IMR-90 (cell line): ENCODE results near the gene KATNAL2. TPM values are rescaled to one million over a fixed set of nuclear protein-coding genes. Genes with fewer than 3 reads are reported as not detected.

Experiments used
- ATAC-seq: fragments of 200-7000 bp; cut with Tn5 transposase; 2 replicates; pipeline ENCODE4 v1.9.1; 2020; ENCODE audit warnings: low read depth, mild to moderate bottlenecking, moderate library complexity
- BruUV-seq: library from RNA; stranded (reverse); fragments of 400-500 nt; replicated peaks from 2 replicates; lab custom pipeline; 2021; lab: Mats Ljungman, UMichigan
- CTCF ChIA-PET: fragments of 300-600 bp; formaldehyde crosslinking; extraction: SDS; loops from one replicate; lab custom pipeline; 2021; ENCODE audit warnings: antibody characterized with exemption; lab: Yijun Ruan, JAX
- POLR2A ChIA-PET: fragments of 300-600 bp; sonication (Branson Sonifier 250); formaldehyde crosslinking; loops from one replicate; lab custom pipeline; 2022; ENCODE audit warnings: antibody characterized with exemption; ENCODE audit not compliant: unreplicated experiment; lab: Charles Lee
- DNase-seq: peaks from one replicate; pipeline ENCODE4 v3.0.0; 2013
- H2AFZ ChIP-seq: replicated peaks from 2 replicates; pipeline ENCODE3; 2013; ENCODE audit warnings: low read length, mild to moderate bottlenecking; ENCODE audit not compliant: poor library complexity
- H2AK5ac ChIP-seq: 2 replicates; pipeline ENCODE4 v1.6.1; 2013; ENCODE audit warnings: low read depth, low read length, inconsistent platforms
- H2AK9ac ChIP-seq: replicated peaks from 2 replicates; pipeline ENCODE3; 2013; ENCODE audit warnings: mild to moderate bottlenecking, low read depth, low read length, moderate library complexity; ENCODE audit not compliant: poor library complexity
- H2BK120ac ChIP-seq: 2 replicates; pipeline ENCODE4 v1.6.1; 2013; ENCODE audit warnings: low read depth, low read length, inconsistent platforms
- H2BK15ac ChIP-seq: 3 replicates; pipeline ENCODE4 v1.6.1; 2013; ENCODE audit warnings: low read depth, low read length, inconsistent platforms
- H2BK20ac ChIP-seq: 2 replicates; pipeline ENCODE4 v1.6.1; 2013; ENCODE audit warnings: low read depth, mild to moderate bottlenecking, inconsistent platforms, low read length, moderate library complexity
- H2BK5ac ChIP-seq: 2 replicates; pipeline ENCODE4 v1.6.1; 2013; ENCODE audit warnings: mild to moderate bottlenecking, low read depth, low read length, inconsistent platforms; ENCODE audit not compliant: poor library complexity, severe bottlenecking
- H3K14ac ChIP-seq: replicated peaks from 2 replicates; pipeline ENCODE4 v1.6.1; 2013; ENCODE audit warnings: low read depth, low read length, inconsistent platforms
- H3K18ac ChIP-seq: 2 replicates; pipeline ENCODE4 v1.6.1; 2013; ENCODE audit warnings: low read depth, low read length, control low read depth
- H3K23ac ChIP-seq: 2 replicates; pipeline ENCODE4 v1.6.1; 2013; ENCODE audit warnings: low read depth, low read length, inconsistent platforms
- H3K27ac ChIP-seq: 2 replicates; pipeline ENCODE4 v1.5.1; 2013; ENCODE audit warnings: mild to moderate bottlenecking, control low read depth, low read length; ENCODE audit not compliant: insufficient read depth
- H3K27me3 ChIP-seq: 2 replicates; pipeline ENCODE4 v1.6.1; 2013; ENCODE audit warnings: low read length; ENCODE audit not compliant: control insufficient read depth, insufficient read depth
- H3K36me3 ChIP-seq: 2 replicates; pipeline ENCODE4 v1.6.1; 2013; ENCODE audit warnings: low read length, mixed read lengths; ENCODE audit not compliant: control insufficient read depth, insufficient read depth
- H3K4ac ChIP-seq: 2 replicates; pipeline ENCODE4 v1.6.1; 2013; ENCODE audit warnings: low read depth, low read length, inconsistent platforms
- H3K4me1 ChIP-seq: 2 replicates; pipeline ENCODE4 v1.6.1; 2013; ENCODE audit warnings: low read length, mixed read lengths; ENCODE audit not compliant: control insufficient read depth, insufficient read depth
- H3K4me2 ChIP-seq: 2 replicates; pipeline ENCODE4 v1.6.1; 2013; ENCODE audit warnings: low read depth, mild to moderate bottlenecking, control low read depth, low read length, moderate library complexity
- H3K4me3 ChIP-seq: 2 replicates; pipeline ENCODE4 v1.5.1; 2013; ENCODE audit warnings: low read depth, mild to moderate bottlenecking, control low read depth, low read length, moderate library complexity; ENCODE audit not compliant: insufficient read depth
- H3K56ac ChIP-seq: 2 replicates; pipeline ENCODE4 v1.6.1; 2013; ENCODE audit warnings: low read length, inconsistent platforms; ENCODE audit not compliant: insufficient read depth; ENCODE audit errors: extremely low read depth
- H3K79me1 ChIP-seq, 2 experiments: 2 replicates each; pipeline ENCODE4 v1.6.1; 2013; ENCODE audit warnings: low read length in 2 of 2, inconsistent platforms in 1 of 2, low read depth in 1 of 2
- H3K9ac ChIP-seq: 2 replicates; pipeline ENCODE4 v1.6.1; 2013; ENCODE audit warnings: low read depth, low read length, control low read depth
- H3K9me1 ChIP-seq: 2 replicates; pipeline ENCODE4 v1.6.1; 2013; ENCODE audit warnings: low read length, inconsistent platforms; ENCODE audit not compliant: insufficient read depth
- H3K9me3 ChIP-seq: 2 replicates; pipeline ENCODE4 v1.6.1; 2013; ENCODE audit warnings: low read length; ENCODE audit not compliant: control insufficient read depth, insufficient read depth
- H4K20me1 ChIP-seq: 2 replicates; pipeline ENCODE4 v1.6.1; 2013; ENCODE audit warnings: low read length, inconsistent platforms; ENCODE audit not compliant: insufficient read depth
- H4K5ac ChIP-seq: 2 replicates; pipeline ENCODE4 v1.6.1; 2013; ENCODE audit warnings: mild to moderate bottlenecking, low read depth, low read length, control low read depth
- H4K8ac ChIP-seq, 2 experiments: 2 replicates each; pipeline ENCODE4 v1.6.1; 2013; ENCODE audit warnings: low read depth in 2 of 2, low read length in 2 of 2, control low read depth in 1 of 2, inconsistent platforms in 1 of 2
- H4K91ac ChIP-seq: 2 replicates; pipeline ENCODE4 v1.6.1; 2013; ENCODE audit warnings: low read depth, low read length, inconsistent platforms; ENCODE audit not compliant: insufficient read depth
- CEBPB ChIP-seq: IDR thresholded peaks from 2 replicates; pipeline ENCODE4 v1.6.1; 2012; ENCODE audit warnings: low read depth, low read length, improper control_type of control experiment
- CHD1 ChIP-seq: IDR thresholded peaks from 2 replicates; pipeline ENCODE4 v1.6.1; 2012; ENCODE audit warnings: low read depth, low read length, improper control_type of control experiment
- FOS ChIP-seq: fragments of 150-350 bp; IDR thresholded peaks from 2 replicates; pipeline ENCODE4 v1.6.1; 2016; ENCODE audit warnings: low read depth, low read length
- MAFK ChIP-seq: IDR thresholded peaks from 2 replicates; pipeline ENCODE4 v1.6.1; 2012; ENCODE audit warnings: low read depth, low read length, improper control_type of control experiment
- MAZ ChIP-seq: IDR thresholded peaks from 2 replicates; pipeline ENCODE4 v1.6.1; 2012; ENCODE audit warnings: low read depth, mild to moderate bottlenecking, low read length, improper control_type of control experiment, moderate library complexity, borderline replicate concordance
- MXI1 ChIP-seq: IDR thresholded peaks from 2 replicates; pipeline ENCODE4 v1.6.1; 2012; ENCODE audit warnings: low read depth, mild to moderate bottlenecking, low read length, moderate library complexity, borderline replicate concordance
- NFE2L2 ChIP-seq: fragments of 150-350 bp; IDR thresholded peaks from 2 replicates; pipeline ENCODE4 v1.6.1; 2016; ENCODE audit warnings: low read depth, mild to moderate bottlenecking, low read length
- POLR2A ChIP-seq: IDR thresholded peaks from 2 replicates; pipeline ENCODE4 v1.6.1; 2012; ENCODE audit warnings: mild to moderate bottlenecking, low read depth, low read length
- RAD21 ChIP-seq: IDR thresholded peaks from 2 replicates; pipeline ENCODE4 v1.6.1; 2012; ENCODE audit warnings: low read length, improper control_type of control experiment
- RCOR1 ChIP-seq: IDR thresholded peaks from 2 replicates; pipeline ENCODE4 v1.6.1; 2012; ENCODE audit warnings: mild to moderate bottlenecking, low read length, improper control_type of control experiment; ENCODE audit not compliant: insufficient replicate concordance
- WGBS, 2 experiments: methylation state at CpG; one replicate each; pipeline versions ENCODE4 v1.1.5 to v1.1.7; 2013; ENCODE audit warnings: missing lambda C conversion rate in 2 of 2; ENCODE audit not compliant: insufficient read length in 1 of 2; ENCODE audit errors: extremely low coverage in 2 of 2; 5-methylcytosine and 5-hydroxymethylcytosine counted together
- dilution Hi-C: fragments of 300-500 bp; cut with HindIII; formaldehyde crosslinking; loops from one replicate; pipeline ENCODE4 v1.14.3; 2018; ENCODE audit warnings: low sequenced_read_pairs; ENCODE audit not compliant: unreplicated experiment
- in situ Hi-C: fragments of 300-500 bp; cut with MboI; formaldehyde crosslinking; loops from 3 replicates; pipeline ENCODE4 v1.14.3; 2019; ENCODE audit warnings: low sequenced_read_pairs, inconsistent platforms, mixed read lengths
- intact Hi-C: fragments of 100-400 bp; cut with micrococcal nuclease; formaldehyde crosslinking; loops from 2 replicates; pipeline ENCODE4 v1.10.0; 2022
- polyA plus RNA-seq, 3 experiments: library from polyadenylated mRNA; depleted of rRNA; stranded (reverse); fragments of >200 nt; gene quantifications; 2 replicates each; pipeline ENCODE4 v1.2.3, GENCODE V29; 2012; ENCODE audit warnings: low replicate concordance in 1 of 3
- total RNA-seq: library from RNA; depleted of rRNA; stranded (reverse); fragments of >200 nt; gene quantifications from 2 replicates; pipeline ENCODE4 v1.2.3, GENCODE V29; 2012
- TF ChIP-seq, protein P1 (sequence below): fragments of 150-350 bp; IDR thresholded peaks from 2 replicates; pipeline ENCODE4 v1.6.1; 2017; ENCODE audit warnings: mild to moderate bottlenecking, antibody characterized with exemption, low read length, low read depth
- TF ChIP-seq, protein P2 (sequence below): conservative IDR thresholded peaks from 2 replicates; pipeline ENCODE4 v1.5.1; 2012; ENCODE audit warnings: mild to moderate bottlenecking, low read depth, low read length, improper control_type of control experiment

Gene KATNAL2
- total and polyA plus RNA-seq, 2 of the 4 experiments (the other 2 are of a cell fraction), result 0.90 to 2.3 TPM

DNA sequence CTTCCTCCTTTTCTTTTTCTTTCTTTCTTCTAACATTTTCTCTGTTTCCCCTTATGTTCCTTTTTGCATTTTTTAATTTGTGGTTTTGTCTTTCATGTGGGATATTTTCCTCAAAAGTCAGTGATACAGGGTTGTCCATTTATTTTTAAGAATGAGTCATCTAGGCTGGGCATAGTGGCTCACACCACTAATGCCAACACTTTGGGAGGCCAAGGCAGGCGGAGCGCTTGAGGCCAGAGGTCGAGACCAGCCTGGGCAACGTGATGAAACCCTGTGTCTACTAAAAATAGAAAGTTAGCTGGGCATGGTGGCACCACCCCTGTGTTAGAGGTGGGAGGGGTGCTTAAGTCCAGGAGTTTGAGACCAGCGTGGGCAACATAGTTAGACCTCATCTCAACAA lies 35.8 kb downstream of the KATNAL2 start:
- no peaks in the 10 kb centered on the region for H3K9me1 ChIP-seq
- no peak for TF ChIP-seq RCOR1
- no peak for TF ChIP-seq CHD1
- TF ChIP-seq, protein P1, sequence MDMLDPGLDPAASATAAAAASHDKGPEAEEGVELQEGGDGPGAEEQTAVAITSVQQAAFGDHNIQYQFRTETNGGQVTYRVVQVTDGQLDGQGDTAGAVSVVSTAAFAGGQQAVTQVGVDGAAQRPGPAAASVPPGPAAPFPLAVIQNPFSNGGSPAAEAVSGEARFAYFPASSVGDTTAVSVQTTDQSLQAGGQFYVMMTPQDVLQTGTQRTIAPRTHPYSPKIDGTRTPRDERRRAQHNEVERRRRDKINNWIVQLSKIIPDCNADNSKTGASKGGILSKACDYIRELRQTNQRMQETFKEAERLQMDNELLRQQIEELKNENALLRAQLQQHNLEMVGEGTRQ, result no peak
- TF ChIP-seq RAD21, result no peak
- no peak for TF ChIP-seq MAZ
- TF ChIP-seq FOS, result no peak
- no peak for TF ChIP-seq POLR2A
- no peak for TF ChIP-seq MAFK
- no peak for TF ChIP-seq CEBPB
- TF ChIP-seq, protein P2, sequence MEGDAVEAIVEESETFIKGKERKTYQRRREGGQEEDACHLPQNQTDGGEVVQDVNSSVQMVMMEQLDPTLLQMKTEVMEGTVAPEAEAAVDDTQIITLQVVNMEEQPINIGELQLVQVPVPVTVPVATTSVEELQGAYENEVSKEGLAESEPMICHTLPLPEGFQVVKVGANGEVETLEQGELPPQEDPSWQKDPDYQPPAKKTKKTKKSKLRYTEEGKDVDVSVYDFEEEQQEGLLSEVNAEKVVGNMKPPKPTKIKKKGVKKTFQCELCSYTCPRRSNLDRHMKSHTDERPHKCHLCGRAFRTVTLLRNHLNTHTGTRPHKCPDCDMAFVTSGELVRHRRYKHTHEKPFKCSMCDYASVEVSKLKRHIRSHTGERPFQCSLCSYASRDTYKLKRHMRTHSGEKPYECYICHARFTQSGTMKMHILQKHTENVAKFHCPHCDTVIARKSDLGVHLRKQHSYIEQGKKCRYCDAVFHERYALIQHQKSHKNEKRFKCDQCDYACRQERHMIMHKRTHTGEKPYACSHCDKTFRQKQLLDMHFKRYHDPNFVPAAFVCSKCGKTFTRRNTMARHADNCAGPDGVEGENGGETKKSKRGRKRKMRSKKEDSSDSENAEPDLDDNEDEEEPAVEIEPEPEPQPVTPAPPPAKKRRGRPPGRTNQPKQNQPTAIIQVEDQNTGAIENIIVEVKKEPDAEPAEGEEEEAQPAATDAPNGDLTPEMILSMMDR, result no peak
- TF ChIP-seq MXI1, result no peak
- no peak for TF ChIP-seq NFE2L2
- no peak overlapping the region for H3K9ac ChIP-seq
- no CpG with 5 or more reads among the region's 5 CpGs for WGBS, 2 experiments
- H4K5ac ChIP-seq, result no peak overlapping the region
- in situ Hi-C loops (no loop called here), intact Hi-C loops (no loop called here), dilution Hi-C loops (no loop called here)
- H3K4me1 ChIP-seq, result no peaks in the 10 kb centered on the region
- H4K20me1 ChIP-seq, result no peaks in the 10 kb centered on the region
- H3K56ac ChIP-seq, result no peak overlapping the region
- no peak overlapping the region for H3K14ac ChIP-seq
- H4K8ac ChIP-seq, result no peak overlapping the region
- H3K36me3 ChIP-seq, result no peaks in the 10 kb centered on the region
- H2BK5ac ChIP-seq, result no peak overlapping the region
- H2BK120ac ChIP-seq, result no peak overlapping the region
- no peak overlapping the region for H2BK15ac ChIP-seq
- H3K4me3 ChIP-seq, result no peak overlapping the region
- ChIA-PET CTCF (no interaction called here), POLR2A (no interaction called here)
- H3K4me2 ChIP-seq, result no peak overlapping the region
- H3K18ac ChIP-seq, result no peak overlapping the region
- H2AK9ac ChIP-seq, result no peak overlapping the region
- no peaks in the 10 kb centered on the region for H3K27me3 ChIP-seq
- no peak for DNase-seq
- H3K9me3 ChIP-seq, result no peaks in the 10 kb centered on the region
- no peak overlapping the region for H3K23ac ChIP-seq
- no peaks in the 10 kb centered on the region for H3K79me1 ChIP-seq
- no peak overlapping the region for H2AK5ac ChIP-seq
- ATAC-seq, result no peak
- no TSS peak for BruUV-seq
- no peak overlapping the region for H2AFZ ChIP-seq
- no peak overlapping the region for H3K27ac ChIP-seq
- no peak overlapping the region for H4K91ac ChIP-seq
- no peak overlapping the region for H2BK20ac ChIP-seq
- no peak overlapping the region for H3K4ac ChIP-seq
